ENCODE measurements around the gene CHAC1.

Gene CHAC1

DNA sequence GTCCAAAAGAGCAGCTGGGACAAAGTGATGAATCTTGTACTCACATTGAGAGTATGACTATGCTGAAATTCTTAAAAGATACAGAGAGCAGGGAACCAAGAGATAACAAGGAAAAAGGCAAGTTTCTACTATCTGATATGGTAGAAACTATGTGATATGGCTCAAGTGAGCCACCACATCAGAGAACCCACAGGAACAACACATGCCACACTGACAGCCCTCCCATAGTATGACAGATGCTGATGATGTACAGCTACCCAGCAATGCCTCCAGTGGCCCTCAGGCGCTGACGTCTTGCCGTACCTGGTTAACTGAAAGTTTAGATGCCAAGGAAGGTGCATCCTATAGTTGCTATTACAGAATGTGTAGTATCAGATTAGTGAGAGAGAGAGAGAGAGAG lies 42.4 kb downstream of the CHAC1 start:
- Histone ChIP-seq H3K27ac (ENCODE audit: low read depth, low read length) (no peak overlapping the region), H3K36me3 (ENCODE audit: control insufficient read depth, low read length) (peaks cover 43% of the 10 kb centered on the region), H4K20me1 (ENCODE audit: control insufficient read depth, insufficient read depth, low read depth, low read length) (no peaks in the 10 kb centered on the region), H3K79me2 (ENCODE audit: control insufficient read depth, low read length) (no peaks in the 10 kb centered on the region), H3K9me3 (ENCODE audit: control insufficient read depth, insufficient read depth, low read length) (no peaks in the 10 kb centered on the region), H3K4me1 (ENCODE audit: control insufficient read depth, low read length) (no peaks in the 10 kb centered on the region), H3K27me3 (ENCODE audit: control insufficient read depth, low read length) (no peaks in the 10 kb centered on the region), H3K4me3 (ENCODE audit: low read length) (no peak overlapping the region), H3F3A (ENCODE audit: control insufficient read depth, insufficient read depth) (no peaks in the 10 kb centered on the region), H3K4me2 (ENCODE audit: low read length) (no peak overlapping the region), H3K9me2 (replicated peaks; ENCODE audit: control insufficient read depth, low read length) (no peaks in the 10 kb centered on the region)
- TF ChIP-seq, protein P1, sequence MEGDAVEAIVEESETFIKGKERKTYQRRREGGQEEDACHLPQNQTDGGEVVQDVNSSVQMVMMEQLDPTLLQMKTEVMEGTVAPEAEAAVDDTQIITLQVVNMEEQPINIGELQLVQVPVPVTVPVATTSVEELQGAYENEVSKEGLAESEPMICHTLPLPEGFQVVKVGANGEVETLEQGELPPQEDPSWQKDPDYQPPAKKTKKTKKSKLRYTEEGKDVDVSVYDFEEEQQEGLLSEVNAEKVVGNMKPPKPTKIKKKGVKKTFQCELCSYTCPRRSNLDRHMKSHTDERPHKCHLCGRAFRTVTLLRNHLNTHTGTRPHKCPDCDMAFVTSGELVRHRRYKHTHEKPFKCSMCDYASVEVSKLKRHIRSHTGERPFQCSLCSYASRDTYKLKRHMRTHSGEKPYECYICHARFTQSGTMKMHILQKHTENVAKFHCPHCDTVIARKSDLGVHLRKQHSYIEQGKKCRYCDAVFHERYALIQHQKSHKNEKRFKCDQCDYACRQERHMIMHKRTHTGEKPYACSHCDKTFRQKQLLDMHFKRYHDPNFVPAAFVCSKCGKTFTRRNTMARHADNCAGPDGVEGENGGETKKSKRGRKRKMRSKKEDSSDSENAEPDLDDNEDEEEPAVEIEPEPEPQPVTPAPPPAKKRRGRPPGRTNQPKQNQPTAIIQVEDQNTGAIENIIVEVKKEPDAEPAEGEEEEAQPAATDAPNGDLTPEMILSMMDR (IDR thresholded peaks at IDR 0.05; ENCODE audit: low read depth, low read length, poor library complexity, severe bottlenecking): no peak
- TF ChIP-seq EZH2phosphoT487 (IDR thresholded peaks at IDR 0.05; ENCODE audit: borderline replicate concordance, low read length): no peak

DNA sequence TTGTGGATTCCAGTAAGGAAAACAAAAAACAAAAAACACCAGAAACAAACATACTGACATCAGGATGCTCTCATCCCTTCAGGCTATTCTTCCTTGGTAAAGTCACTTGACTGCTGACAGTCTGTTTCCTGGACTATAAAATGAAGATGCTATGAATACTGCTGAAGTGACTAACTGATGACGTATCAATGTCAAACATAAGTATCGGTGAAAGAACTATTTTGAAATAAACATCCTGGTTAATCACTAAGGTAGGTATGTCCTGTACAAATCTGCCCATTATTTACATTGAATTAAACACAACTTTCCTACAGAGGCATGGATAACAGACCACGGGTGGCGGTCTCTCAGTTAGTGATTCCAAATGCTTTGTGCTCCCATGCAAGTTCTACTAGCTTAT lies 45.9 kb downstream of the CHAC1 start:
- Histone ChIP-seq H3K9me2 (replicated peaks; ENCODE audit: control insufficient read depth, low read length) (no peaks in the 10 kb centered on the region), H3K4me1 (ENCODE audit: control insufficient read depth, low read length) (no peaks in the 10 kb centered on the region), H3K4me3 (ENCODE audit: low read length) (no peak overlapping the region), H4K20me1 (ENCODE audit: control insufficient read depth, insufficient read depth, low read depth, low read length) (no peaks in the 10 kb centered on the region), H3K27ac (ENCODE audit: low read depth, low read length) (no peak overlapping the region), H3K27me3 (ENCODE audit: control insufficient read depth, low read length) (no peaks in the 10 kb centered on the region), H3K79me2 (ENCODE audit: control insufficient read depth, low read length) (no peaks in the 10 kb centered on the region), H3K36me3 (ENCODE audit: control insufficient read depth, low read length) (peaks cover 51% of the 10 kb centered on the region), H3K4me2 (ENCODE audit: low read length) (no peak overlapping the region), H3F3A (ENCODE audit: control insufficient read depth, insufficient read depth) (no peaks in the 10 kb centered on the region), H3K9me3 (ENCODE audit: control insufficient read depth, insufficient read depth, low read length) (no peaks in the 10 kb centered on the region)
- TF ChIP-seq, protein P1 (IDR thresholded peaks at IDR 0.05; ENCODE audit: low read depth, low read length, poor library complexity, severe bottlenecking): no peak
- TF ChIP-seq EZH2phosphoT487 (IDR thresholded peaks at IDR 0.05; ENCODE audit: borderline replicate concordance, low read length): no peak

DNA sequence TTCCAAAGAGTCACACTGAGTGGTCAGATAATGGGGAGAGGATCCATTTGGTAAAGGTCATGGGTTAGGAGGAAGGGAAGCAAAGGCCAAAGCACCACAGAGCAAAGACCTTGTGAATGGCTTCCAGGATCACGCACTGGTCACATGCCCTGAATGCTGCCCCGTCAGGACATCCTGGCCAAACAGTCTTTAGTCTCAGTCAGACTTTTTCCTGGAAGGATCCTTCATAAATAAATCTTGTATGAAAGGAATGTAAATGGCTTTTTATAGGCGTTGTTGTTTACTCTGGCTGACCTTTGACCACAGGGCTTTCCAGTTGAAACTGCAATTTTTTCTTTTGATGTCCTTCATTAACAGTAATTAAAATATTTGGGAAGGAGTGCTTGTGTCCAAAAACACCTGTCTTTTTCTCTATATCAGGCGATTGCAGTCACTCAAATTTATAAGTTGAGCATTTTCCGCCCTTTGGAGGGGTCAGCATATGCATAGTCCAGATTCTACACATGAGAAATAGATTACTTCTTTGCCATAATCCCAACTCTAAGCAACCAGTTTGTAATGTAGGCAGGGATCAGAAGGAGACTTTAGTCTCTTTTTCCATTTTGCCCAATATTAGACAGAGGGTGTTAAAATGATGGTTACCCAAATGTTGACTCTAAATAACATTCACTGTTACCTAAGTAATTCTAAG lies 48.4 kb downstream of the CHAC1 start:
- H3K4me3 ChIP-seq (ENCODE audit: low read length): no peak overlapping the region
- H3K79me2 ChIP-seq (ENCODE audit: control insufficient read depth, low read length): no peaks in the 10 kb centered on the region
- no peaks in the 10 kb centered on the region for H3K27me3 ChIP-seq (ENCODE audit: control insufficient read depth, low read length)
- no peaks in the 10 kb centered on the region for H3K9me2 ChIP-seq (replicated peaks; ENCODE audit: control insufficient read depth, low read length)
- no peaks in the 10 kb centered on the region for H4K20me1 ChIP-seq (ENCODE audit: control insufficient read depth, insufficient read depth, low read depth, low read length)
- H3K9me3 ChIP-seq (ENCODE audit: control insufficient read depth, insufficient read depth, low read length): no peaks in the 10 kb centered on the region
- no peaks in the 10 kb centered on the region for H3K4me1 ChIP-seq (ENCODE audit: control insufficient read depth, low read length)
- H3K27ac ChIP-seq (ENCODE audit: low read depth, low read length): no peak overlapping the region
- H3K36me3 ChIP-seq (ENCODE audit: control insufficient read depth, low read length): peaks cover 59% of the 10 kb centered on the region
- TF ChIP-seq, protein P1 (IDR thresholded peaks at IDR 0.05; ENCODE audit: low read depth, low read length, poor library complexity, severe bottlenecking): no peak
- TF ChIP-seq EZH2phosphoT487 (IDR thresholded peaks at IDR 0.05; ENCODE audit: borderline replicate concordance, low read length): no peak
- no peaks in the 10 kb centered on the region; the same call in 1 of the 2 replicates for H3F3A ChIP-seq (ENCODE audit: control insufficient read depth, insufficient read depth)
- no peak overlapping the region for H3K4me2 ChIP-seq (ENCODE audit: low read length)

All from DOHH2 (cell line).